K562 (cell line): Measurements from ENCODE around the gene SMARCC1. TPM values are rescaled to one million over a fixed set of nuclear protein-coding genes. Genes with fewer than 3 reads are reported as not detected.

ENCODE experiments used
- ATAC-seq: fragments of 200-7000 bp; cut with Tn5 transposase; 3 replicates; pipeline ENCODE4 v1.9.1; 2020; ENCODE audit warnings: moderate library complexity
- BruUV-seq: library from RNA; stranded (reverse); fragments of 400-500 nt; replicated peaks from 2 replicates; lab custom pipeline; 2021; lab: Mats Ljungman, UMichigan
- CTCF ChIA-PET: fragments of 300-600 bp; formaldehyde crosslinking; extraction: SDS; loops from one replicate; lab custom pipeline; 2021; ENCODE audit warnings: low intra/inter-chr PET ratio; lab: Yijun Ruan, JAX
- POLR2A ChIA-PET: fragments of 300-600, 350-650 bp; sonication (Branson Sonifier 250); formaldehyde crosslinking; extraction: SDS; loops from one replicate; lab custom pipeline; 2021; ENCODE audit warnings: antibody characterized with exemption, inconsistent platforms; lab: Yijun Ruan, JAX
- DNase-seq, 4 experiments: peaks; one replicate each; pipeline versions ENCODE4 v3.0.0 to v3.0.0-alpha.2; 2011 to 2018; ENCODE audit warnings: low spot score in 3 of 4, mixed read lengths in 3 of 4; ENCODE audit errors: extremely low read depth in 1 of 4
- FAIRE-seq: peaks from 2 replicates; lab custom pipeline; 2011; peaks lifted over from hg19 to GRCh38; lab: Jason Lieb, UNC
- H2AFZ ChIP-seq: 2 replicates; pipeline ENCODE4 v1.6.0; 2011; ENCODE audit warnings: low read depth, low read length, control low read depth, inconsistent platforms
- H3K27ac ChIP-seq: fragments of 200-600 bp; 3 replicates; pipeline ENCODE4 v1.8.0; 2011; ENCODE audit warnings: low read depth, mild to moderate bottlenecking, control low read depth, inconsistent platforms, low read length, moderate library complexity, mixed read lengths; ENCODE audit errors: extremely low read depth
- H3K27me3 ChIP-seq, 2 experiments: fragments of 300-600 bp in 1 of 2; 2 replicates in 1 of 2; 3 replicates in 1 of 2; pipeline versions ENCODE4 v1.6.0 to v1.8.0; 2011; ENCODE audit warnings: inconsistent platforms in 2 of 2, low read length in 2 of 2, mild to moderate bottlenecking in 1 of 2, mixed read lengths in 1 of 2, moderate library complexity in 1 of 2; ENCODE audit not compliant: control insufficient read depth in 2 of 2, insufficient read depth in 2 of 2
- H3K36me3 ChIP-seq: fragments of 300-600 bp; 3 replicates; pipeline ENCODE4 v1.8.0; 2011; ENCODE audit warnings: mild to moderate bottlenecking, low read length, inconsistent platforms; ENCODE audit not compliant: control insufficient read depth, insufficient read depth
- H3K4me1 ChIP-seq, 2 experiments: fragments of 200-600 bp in 1 of 2; replicated peaks in 1 of 2; 2 replicates in 1 of 2; 3 replicates in 1 of 2; pipeline versions ENCODE4 v1.5.1 to v1.8.0; 2011; ENCODE audit warnings: inconsistent platforms in 2 of 2, low read length in 2 of 2, mild to moderate bottlenecking in 1 of 2, mixed read lengths in 1 of 2, moderate library complexity in 1 of 2; ENCODE audit not compliant: control insufficient read depth in 2 of 2, insufficient read depth in 2 of 2
- H3K4me2 ChIP-seq: 2 replicates; pipeline ENCODE4 v1.6.1; 2011; ENCODE audit warnings: low read length, control low read depth, inconsistent platforms, mixed read lengths; ENCODE audit not compliant: insufficient read depth
- H3K4me3 ChIP-seq: fragments of 200-600 bp; sonication (generic), shearing (Covaris generic); 2 replicates; pipeline ENCODE4 v1.5.1; 2016; ENCODE audit warnings: control low read depth, inconsistent platforms
- H3K79me2 ChIP-seq: fragments of 200-600 bp; 3 replicates; pipeline ENCODE4 v1.8.0; 2011; ENCODE audit warnings: low read length, inconsistent platforms; ENCODE audit not compliant: control insufficient read depth, insufficient read depth
- H3K9ac ChIP-seq, 2 experiments: 2 replicates each; pipeline versions ENCODE4 v1.6.0 to v1.6.1; 2011; ENCODE audit warnings: low read depth in 2 of 2, low read length in 2 of 2, control low read depth in 1 of 2, inconsistent platforms in 1 of 2, mild to moderate bottlenecking in 1 of 2, mixed read lengths in 1 of 2; ENCODE audit not compliant: insufficient read depth in 1 of 2
- H3K9me1 ChIP-seq: one replicate; pipeline ENCODE4 v1.6.0; 2011; ENCODE audit warnings: inconsistent platforms, mild to moderate bottlenecking, low read length, moderate library complexity; ENCODE audit not compliant: control insufficient read depth, insufficient read depth
- H3K9me3 ChIP-seq: replicated peaks from 2 replicates; pipeline ENCODE4 v1.5.1; 2011; ENCODE audit warnings: low read depth, low read length, inconsistent platforms; ENCODE audit not compliant: control insufficient read depth, insufficient read depth
- H4K20me1 ChIP-seq: replicated peaks from 2 replicates; pipeline ENCODE4 v1.6.1; 2011; ENCODE audit warnings: low read length, inconsistent platforms, mixed read lengths; ENCODE audit not compliant: control insufficient read depth, insufficient read depth
- ATF7 ChIP-seq: fragments of 450-650 bp; IDR thresholded peaks from 2 replicates; pipeline ENCODE4 v1.7.1; 2014; ENCODE audit warnings: mild to moderate bottlenecking, moderate library complexity
- CBFA2T2 ChIP-seq: fragments of 450-650 bp; conservative IDR thresholded peaks from 2 replicates; pipeline ENCODE4 v1.6.1; 2017; ENCODE audit warnings: mild to moderate bottlenecking
- CCAR2 ChIP-seq: fragments of 200-400 bp; formaldehyde crosslinking; IDR thresholded peaks from 2 replicates; pipeline ENCODE4 v1.6.1; 2017; ENCODE audit warnings: mild to moderate bottlenecking, low read depth, low read length
- ELF4 ChIP-seq: fragments of 450-650 bp; formaldehyde crosslinking; IDR thresholded peaks from 2 replicates; pipeline ENCODE4 v1.4.0; 2022; ENCODE audit warnings: missing genetic modification characterization
- ILK ChIP-seq: fragments of 450-650 bp; IDR thresholded peaks from 2 replicates; pipeline ENCODE4 v1.6.1; 2016; ENCODE audit warnings: missing genetic modification characterization, low read depth, mild to moderate bottlenecking, missing compliant biosample characterization, moderate library complexity, borderline replicate concordance
- NR1H2 ChIP-seq: sonication (generic); formaldehyde crosslinking; IDR thresholded peaks from 2 replicates; pipeline ENCODE4 v1.4.0; 2020; ENCODE audit warnings: mild to moderate bottlenecking, missing genetic modification reagents
- POLR3G ChIP-seq: IDR thresholded peaks from 2 replicates; pipeline ENCODE4 v1.6.1; 2011; ENCODE audit not compliant: insufficient read length, insufficient replicate concordance; ENCODE audit errors: extremely low read depth
- PTTG1 ChIP-seq: fragments of 450-650 bp; IDR thresholded peaks from 2 replicates; pipeline ENCODE4 v1.6.1; 2016; ENCODE audit warnings: low read depth, mild to moderate bottlenecking, missing genetic modification characterization, missing compliant biosample characterization
- PURB ChIP-seq: sonication (generic); formaldehyde crosslinking; IDR thresholded peaks from 2 replicates; pipeline ENCODE4 v1.9.0; 2021; ENCODE audit warnings: low read depth, mild to moderate bottlenecking, missing genetic modification reagents
- U2AF1 ChIP-seq: fragments of 200-400 bp; formaldehyde crosslinking; optimal IDR thresholded peaks from 2 replicates; pipeline ENCODE3; 2017; ENCODE audit warnings: mild to moderate bottlenecking, low read depth, low read length, moderate library complexity
- ZNF175 ChIP-seq: fragments of 200-800 bp; sonication (Bioruptor generic); IDR thresholded peaks from 2 replicates; pipeline ENCODE4 v1.6.1; 2016; ENCODE audit warnings: low read depth, mild to moderate bottlenecking, missing genetic modification characterization, missing compliant biosample characterization
- ZNF830 ChIP-seq: fragments of 250-450 bp; sonication (Bioruptor Pico); IDR thresholded peaks from 2 replicates; pipeline ENCODE4 v1.5.0; 2021; ENCODE audit warnings: mild to moderate bottlenecking
- WGBS: fragments of 100-300 bp; shearing (Covaris generic); methylation state at CpG from one replicate; pipeline ENCODE4 v1.1.6; 2016; ENCODE audit warnings: low coverage, mixed read lengths; ENCODE audit not compliant: insufficient coverage; ENCODE audit errors: missing lambda C conversion rate; 5-methylcytosine and 5-hydroxymethylcytosine counted together
- in situ Hi-C: fragments of 300-500 bp; cut with MboI; formaldehyde crosslinking; loops from 4 replicates; pipeline ENCODE4 v1.15.0; 2018; ENCODE audit warnings: inconsistent platforms, mixed read lengths
- intact Hi-C: fragments of 100-400 bp; cut with micrococcal nuclease; formaldehyde crosslinking; loops from 2 replicates; pipeline ENCODE4 v1.14.2; 2022
- polyA plus RNA-seq, 8 experiments: library from polyadenylated mRNA; depleted of rRNA in 4 of 8; stranded (reverse) in 5 of 8; unstranded in 3 of 8; fragments of >200 nt; fragmentation: Nextera tagmentation in 2 of 8; fragmentation: Illumina TruSeq in 1 of 8; extraction: Ambion mirVana in 2 of 8; extraction: Trizol in 1 of 8; gene quantifications; 2 replicates each; pipeline versions ENCODE4 v1.2.1 to v1.2.3, GENCODE V29; 2011 to 2014; ENCODE audit warnings: inconsistent platforms in 1 of 8, missing spikeins in 1 of 8
- total RNA-seq, 7 experiments: library from RNA; depleted of rRNA in 6 of 7; stranded (reverse); fragments of >200 nt in 6 of 7; fragmentation: Illumina TruSeq in 2 of 7; extraction: Trizol in 2 of 7; gene quantifications; 2 replicates each; pipeline versions ENCODE4 v1.2.1 to v1.2.3, GENCODE V29; 2011 to 2021; ENCODE audit warnings: low replicate concordance in 1 of 7
- TF ChIP-seq, protein P1 (sequence below): sonication (generic); formaldehyde crosslinking; IDR thresholded peaks from 2 replicates; pipeline ENCODE4 v1.8.0; 2023; ENCODE audit warnings: missing genetic modification reagents, mild to moderate bottlenecking, borderline replicate concordance
- TF ChIP-seq, protein P2 (sequence below): fragments of 250-450 bp; sonication (Bioruptor Pico); IDR thresholded peaks from 2 replicates; pipeline ENCODE4 v1.5.0; 2021; ENCODE audit warnings: mild to moderate bottlenecking, moderate library complexity

The SMARCC1 gene
- total and polyA plus RNA-seq, 9 of the 15 experiments (the other 6 are each of a cell fraction or from before 2014, with no cell fraction given): 20.7 to 199 (median 66.0) TPM

DNA sequence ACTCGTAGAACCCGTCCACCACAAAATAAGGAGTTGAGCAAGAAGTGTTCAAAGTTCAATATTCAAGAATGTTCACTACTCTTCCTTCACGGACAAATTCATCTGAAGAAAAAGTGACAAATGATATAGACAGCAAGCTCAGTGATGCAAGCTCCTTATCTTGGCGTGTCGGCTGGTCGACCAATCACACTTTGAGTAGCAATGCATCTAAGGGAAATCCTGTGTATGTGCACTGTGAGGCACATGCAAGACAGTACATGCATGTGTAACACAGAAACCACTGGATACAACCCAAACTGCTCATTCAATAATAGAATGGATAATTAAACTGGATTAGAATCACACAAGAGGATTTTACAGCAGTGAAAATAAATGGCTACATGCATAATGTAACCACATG lies 138.6 kb downstream of the SMARCC1 start:
- Histone ChIP-seq H4K20me1 (no peaks in the 10 kb centered on the region), H3K79me2 (peaks cover 12% of the 10 kb centered on the region; the same call in 1 of the 3 replicates), H3K9me3 (no peaks in the 10 kb centered on the region), H3K4me1 (no peaks in the 10 kb centered on the region), H3K36me3 (peaks cover 76% of the 10 kb centered on the region), H2AFZ (no peak overlapping the region), H3K4me2 (no peak overlapping the region), H3K27me3 (no peaks in the 10 kb centered on the region), H3K9me1 (no peaks in the 10 kb centered on the region), H3K9ac (no peak overlapping the region), H3K4me3 (no peak overlapping the region), H3K27ac (no peak overlapping the region)
- in situ Hi-C loops (no loop called here), intact Hi-C loops (no loop called here)
- BruUV-seq: no TSS peak
- FAIRE-seq (no peak), DNase-seq (peak in 1 of 4 experiments; percentile 9), ATAC-seq (0 out of 3 replicates have a peak, but pooled peaks have one; percentile 45)
- 79% methylated on average over 6 of the region's 6 CpGs for WGBS
- POLR2A ChIA-PET: interaction anchor here (1.3 kb wide), 1 partner anchor 11 kb away, joined by 8 read pairs; no protein-coding TSS in a partner anchor
- CTCF ChIA-PET: no interaction called here
- TF ChIP-seq U2AF1 (no peak), ZNF830 (CRISPR knock-in tag) (no peak), PURB (CRISPR knock-in tag) (no peak), NR1H2 (CRISPR knock-in tag) (no peak), CBFA2T2 (no peak), ZNF175 (CRISPR knock-in tag) (no peak), ELF4 (CRISPR knock-in tag) (no peak), CCAR2 (no peak), ATF7 (no peak), PTTG1 (tag) (no peak), POLR3G (no peak), ILK (no peak)
- TF ChIP-seq, protein P1, sequence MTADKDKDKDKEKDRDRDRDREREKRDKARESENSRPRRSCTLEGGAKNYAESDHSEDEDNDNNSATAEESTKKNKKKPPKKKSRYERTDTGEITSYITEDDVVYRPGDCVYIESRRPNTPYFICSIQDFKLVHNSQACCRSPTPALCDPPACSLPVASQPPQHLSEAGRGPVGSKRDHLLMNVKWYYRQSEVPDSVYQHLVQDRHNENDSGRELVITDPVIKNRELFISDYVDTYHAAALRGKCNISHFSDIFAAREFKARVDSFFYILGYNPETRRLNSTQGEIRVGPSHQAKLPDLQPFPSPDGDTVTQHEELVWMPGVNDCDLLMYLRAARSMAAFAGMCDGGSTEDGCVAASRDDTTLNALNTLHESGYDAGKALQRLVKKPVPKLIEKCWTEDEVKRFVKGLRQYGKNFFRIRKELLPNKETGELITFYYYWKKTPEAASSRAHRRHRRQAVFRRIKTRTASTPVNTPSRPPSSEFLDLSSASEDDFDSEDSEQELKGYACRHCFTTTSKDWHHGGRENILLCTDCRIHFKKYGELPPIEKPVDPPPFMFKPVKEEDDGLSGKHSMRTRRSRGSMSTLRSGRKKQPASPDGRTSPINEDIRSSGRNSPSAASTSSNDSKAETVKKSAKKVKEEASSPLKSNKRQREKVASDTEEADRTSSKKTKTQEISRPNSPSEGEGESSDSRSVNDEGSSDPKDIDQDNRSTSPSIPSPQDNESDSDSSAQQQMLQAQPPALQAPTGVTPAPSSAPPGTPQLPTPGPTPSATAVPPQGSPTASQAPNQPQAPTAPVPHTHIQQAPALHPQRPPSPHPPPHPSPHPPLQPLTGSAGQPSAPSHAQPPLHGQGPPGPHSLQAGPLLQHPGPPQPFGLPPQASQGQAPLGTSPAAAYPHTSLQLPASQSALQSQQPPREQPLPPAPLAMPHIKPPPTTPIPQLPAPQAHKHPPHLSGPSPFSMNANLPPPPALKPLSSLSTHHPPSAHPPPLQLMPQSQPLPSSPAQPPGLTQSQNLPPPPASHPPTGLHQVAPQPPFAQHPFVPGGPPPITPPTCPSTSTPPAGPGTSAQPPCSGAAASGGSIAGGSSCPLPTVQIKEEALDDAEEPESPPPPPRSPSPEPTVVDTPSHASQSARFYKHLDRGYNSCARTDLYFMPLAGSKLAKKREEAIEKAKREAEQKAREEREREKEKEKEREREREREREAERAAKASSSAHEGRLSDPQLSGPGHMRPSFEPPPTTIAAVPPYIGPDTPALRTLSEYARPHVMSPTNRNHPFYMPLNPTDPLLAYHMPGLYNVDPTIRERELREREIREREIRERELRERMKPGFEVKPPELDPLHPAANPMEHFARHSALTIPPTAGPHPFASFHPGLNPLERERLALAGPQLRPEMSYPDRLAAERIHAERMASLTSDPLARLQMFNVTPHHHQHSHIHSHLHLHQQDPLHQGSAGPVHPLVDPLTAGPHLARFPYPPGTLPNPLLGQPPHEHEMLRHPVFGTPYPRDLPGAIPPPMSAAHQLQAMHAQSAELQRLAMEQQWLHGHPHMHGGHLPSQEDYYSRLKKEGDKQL (CRISPR knock-in tag): no peak
- TF ChIP-seq, protein P2, sequence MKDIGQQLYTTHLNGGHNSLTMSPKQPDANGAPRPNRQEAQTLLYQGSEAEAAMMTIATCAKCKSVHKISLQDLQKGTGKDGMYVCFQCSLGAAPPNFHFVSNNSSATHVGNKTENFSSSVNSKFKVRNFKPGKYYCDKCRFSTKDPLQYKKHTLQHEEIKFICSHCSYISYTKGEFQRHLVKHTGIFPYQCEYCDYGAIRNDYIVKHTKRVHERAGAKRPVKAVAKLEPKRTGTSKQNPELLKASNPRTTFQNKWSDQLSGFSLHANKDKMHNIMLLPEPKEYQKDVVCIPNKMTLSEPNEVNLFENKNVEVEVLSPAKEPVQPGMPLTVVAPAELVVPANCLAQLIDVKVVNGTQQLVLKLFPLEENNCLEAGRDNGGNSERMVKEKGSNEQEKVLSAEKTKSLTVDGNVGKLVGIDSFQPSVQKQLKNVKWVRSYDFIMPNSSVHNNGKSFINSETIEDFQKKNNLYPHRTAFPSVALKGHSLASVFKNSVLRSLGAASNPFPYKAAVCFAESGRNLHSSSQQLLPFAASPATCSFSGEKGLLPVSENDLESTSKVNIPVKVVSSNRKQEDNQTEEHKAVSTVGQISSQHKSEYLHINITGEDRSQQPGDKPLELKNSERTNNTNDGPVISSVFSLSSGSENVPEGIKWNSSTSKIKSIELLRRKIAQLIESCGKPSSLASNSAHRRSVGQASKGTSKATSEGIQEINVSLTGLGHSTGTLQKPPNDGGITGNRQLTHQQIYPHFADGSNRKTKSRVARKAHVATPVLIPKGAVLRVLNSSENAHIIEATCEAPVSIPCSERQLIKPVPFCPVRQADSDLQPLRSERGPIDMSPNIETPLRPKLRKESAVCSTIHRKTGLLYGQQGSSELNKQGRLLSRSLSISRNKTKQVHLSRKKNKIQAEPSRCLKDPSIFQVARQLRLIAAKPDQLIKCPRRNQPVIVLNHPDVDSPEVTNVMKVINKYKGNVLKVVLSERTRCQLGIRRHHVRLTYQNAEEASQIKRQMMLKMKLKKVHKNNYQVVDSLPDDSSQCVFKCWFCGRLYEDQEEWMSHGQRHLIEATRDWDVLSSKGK (CRISPR knock-in tag): no peak
